ENCODE data around the gene MINDY4. TPM values are rescaled to one million over a fixed set of nuclear protein-coding genes. Genes with fewer than 3 reads are reported as not detected.
"Not testable (repeated sequence)": the region's sequence is repeated elsewhere in the genome, so short reads cannot be mapped to it uniquely, and the experiment has no call there.

The MINDY4 gene
- total RNA-seq, 1 experiment from 2014 or later, result 1.8 TPM

DNA sequence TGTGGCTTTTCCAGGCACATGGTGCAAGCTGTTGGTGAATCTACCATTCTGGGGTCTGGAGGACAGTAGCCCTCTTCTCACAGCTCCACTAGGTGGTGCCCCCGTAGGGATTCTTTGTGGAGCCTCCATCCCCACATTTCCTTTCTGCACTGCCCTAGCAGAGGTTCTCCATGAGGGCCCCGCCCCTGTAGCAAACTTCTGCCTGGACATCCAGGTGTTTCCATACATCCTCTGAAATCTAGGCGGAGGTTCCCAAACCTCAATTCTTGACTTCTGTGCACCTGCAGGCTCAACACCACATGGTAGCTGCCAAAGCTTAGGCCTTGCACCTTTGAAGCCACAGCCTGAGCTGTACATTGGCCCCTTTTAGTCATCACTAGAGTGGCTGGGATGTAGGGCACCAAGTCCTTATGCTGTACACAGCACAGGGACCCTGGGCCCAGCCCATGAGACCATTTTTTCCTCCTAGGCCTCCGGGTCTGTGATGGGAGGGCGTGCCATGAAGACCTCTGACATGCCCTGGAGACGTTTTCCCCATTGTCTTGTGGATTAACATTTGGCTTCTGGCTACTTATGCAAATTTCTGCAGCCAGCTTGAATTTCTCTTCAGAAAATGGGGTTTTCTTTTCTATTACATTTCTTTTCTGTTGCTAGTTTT, 62.9 kb downstream of the MINDY4 start:
- H3K27me3 Mint-ChIP-seq (ENCODE audit: low read depth); ATAC-seq; H3K4me3 Mint-ChIP-seq; POLR2A ChIA-PET; DNase-seq (ENCODE audit: low spot score); H3K27ac Mint-ChIP-seq; H3K4me1 Mint-ChIP-seq: not testable (repeated sequence)
- Mint-ChIP-seq H3K9me3 (peaks cover 68% of the 10 kb centered on the region), H3K36me3 (peaks cover 48% of the 10 kb centered on the region)
- CTCF ChIA-PET, result interaction anchor here (0.8 kb wide), 1 partner anchor 150 kb away, joined by 3 read pairs; no protein-coding TSS in a partner anchor

DNA sequence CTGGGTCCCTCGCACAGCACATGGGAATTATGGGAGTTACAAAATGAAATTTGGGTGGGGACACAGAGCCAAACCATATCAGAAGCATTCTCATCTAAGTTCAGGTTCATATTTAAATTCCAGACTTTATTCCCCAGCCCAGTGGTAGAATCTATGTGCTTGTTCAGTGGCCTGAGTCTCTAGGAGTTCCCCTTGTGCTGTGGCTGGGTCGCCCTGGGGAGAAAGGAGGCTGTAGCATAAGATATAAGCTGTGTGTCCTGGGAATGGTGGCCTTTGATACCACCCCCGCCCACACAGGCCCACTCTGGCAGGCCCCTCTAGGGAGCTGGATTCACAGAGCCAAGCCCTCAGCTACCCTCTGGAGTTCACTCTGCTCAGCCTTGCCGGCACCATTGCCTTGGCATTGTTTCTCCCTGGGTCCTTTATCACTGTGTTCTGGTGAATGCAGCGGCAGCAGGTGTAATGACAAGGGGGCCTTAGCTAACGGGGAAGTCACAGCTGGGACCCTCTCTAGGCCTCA, 64.2 kb downstream of the MINDY4 start:
- peaks cover 45% of the 10 kb centered on the region for H3K36me3 Mint-ChIP-seq
- H3K9me3 Mint-ChIP-seq, result peaks cover 59% of the 10 kb centered on the region
- DNase-seq (ENCODE audit: low spot score) (no peak), ATAC-seq (no peak)
- H3K4me1 Mint-ChIP-seq, result no peaks in the 10 kb centered on the region
- no peak overlapping the region for H3K4me3 Mint-ChIP-seq
- H3K27ac Mint-ChIP-seq, result no peak overlapping the region
- TF ChIP-seq GTF2I (CRISPR knock-in tag; conservative IDR thresholded peaks at IDR 0.05), result no peak
- POLR2A ChIA-PET, result no interaction called here
- CTCF ChIA-PET, result interaction anchor here (0.6 to 1.2 kb wide), 2 partner anchors 73 to 1954 kb away, joined by 3 read pairs; no protein-coding TSS in a partner anchor
- peaks cover 9% of the 10 kb centered on the region; the same call in 1 of the 2 replicates for H3K27me3 Mint-ChIP-seq (ENCODE audit: low read depth)

DNA sequence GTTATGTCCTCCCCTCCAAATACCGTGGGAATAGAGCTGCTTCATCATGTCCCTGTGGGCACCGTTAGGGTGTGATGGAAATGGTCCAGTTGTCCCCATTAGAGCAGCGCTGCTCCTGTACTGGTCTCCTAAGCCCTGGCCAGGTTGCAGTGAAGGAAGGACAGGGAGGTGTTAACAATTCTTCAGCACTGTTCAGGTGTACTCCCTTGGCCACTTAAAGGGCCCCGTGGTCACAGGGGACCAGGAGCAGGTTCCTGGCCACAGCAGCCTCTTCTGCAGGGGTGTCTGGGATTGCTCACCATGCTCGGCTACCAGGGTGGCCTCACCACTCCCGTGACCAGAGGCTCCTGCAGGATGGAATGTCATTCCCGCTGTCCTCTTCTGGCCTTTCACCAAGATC, 65.8 kb downstream of the MINDY4 start:
- ATAC-seq (no peak), DNase-seq (ENCODE audit: low spot score) (no peak)
- H3K27me3 Mint-ChIP-seq (ENCODE audit: low read depth), result peaks cover 9% of the 10 kb centered on the region; the same call in 1 of the 2 replicates
- ChIA-PET CTCF (interaction anchor here (0.6 to 1.4 kb wide), 3 partner anchors 9 to 72 kb away, joined by 3 to 4 read pairs (median 3); no protein-coding TSS in a partner anchor), POLR2A (no interaction called here)
- no peak overlapping the region for H3K4me3 Mint-ChIP-seq
- peaks cover 37% of the 10 kb centered on the region for H3K36me3 Mint-ChIP-seq
- H3K4me1 Mint-ChIP-seq, result no peaks in the 10 kb centered on the region
- TF ChIP-seq, protein P1, sequence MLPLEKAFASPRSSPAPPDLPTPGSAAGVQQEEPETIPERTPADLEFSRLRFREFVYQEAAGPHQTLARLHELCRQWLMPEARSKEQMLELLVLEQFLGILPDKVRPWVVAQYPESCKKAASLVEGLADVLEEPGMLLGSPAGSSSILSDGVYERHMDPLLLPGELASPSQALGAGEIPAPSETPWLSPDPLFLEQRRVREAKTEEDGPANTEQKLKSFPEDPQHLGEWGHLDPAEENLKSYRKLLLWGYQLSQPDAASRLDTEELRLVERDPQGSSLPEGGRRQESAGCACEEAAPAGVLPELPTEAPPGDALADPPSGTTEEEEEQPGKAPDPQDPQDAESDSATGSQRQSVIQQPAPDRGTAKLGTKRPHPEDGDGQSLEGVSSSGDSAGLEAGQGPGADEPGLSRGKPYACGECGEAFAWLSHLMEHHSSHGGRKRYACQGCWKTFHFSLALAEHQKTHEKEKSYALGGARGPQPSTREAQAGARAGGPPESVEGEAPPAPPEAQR (CRISPR knock-in tag; IDR thresholded peaks at IDR 0.05), result no peak
- TF ChIP-seq ZNF396 (CRISPR knock-in tag; IDR thresholded peaks at IDR 0.05; ENCODE audit: borderline replicate concordance) (no peak), MXD4 (CRISPR knock-in tag; IDR thresholded peaks at IDR 0.05; ENCODE audit: borderline replicate concordance) (no peak), NR3C1 (CRISPR knock-in tag; conservative IDR thresholded peaks at IDR 0.05; ENCODE audit: low read depth) (no peak), CREB1 (CRISPR knock-in tag; IDR thresholded peaks at IDR 0.05) (no peak), GRHL2 (CRISPR knock-in tag; IDR thresholded peaks at IDR 0.05; ENCODE audit: insufficient replicate concordance, severe bottlenecking) (no peak)
- TF ChIP-seq, protein P2, sequence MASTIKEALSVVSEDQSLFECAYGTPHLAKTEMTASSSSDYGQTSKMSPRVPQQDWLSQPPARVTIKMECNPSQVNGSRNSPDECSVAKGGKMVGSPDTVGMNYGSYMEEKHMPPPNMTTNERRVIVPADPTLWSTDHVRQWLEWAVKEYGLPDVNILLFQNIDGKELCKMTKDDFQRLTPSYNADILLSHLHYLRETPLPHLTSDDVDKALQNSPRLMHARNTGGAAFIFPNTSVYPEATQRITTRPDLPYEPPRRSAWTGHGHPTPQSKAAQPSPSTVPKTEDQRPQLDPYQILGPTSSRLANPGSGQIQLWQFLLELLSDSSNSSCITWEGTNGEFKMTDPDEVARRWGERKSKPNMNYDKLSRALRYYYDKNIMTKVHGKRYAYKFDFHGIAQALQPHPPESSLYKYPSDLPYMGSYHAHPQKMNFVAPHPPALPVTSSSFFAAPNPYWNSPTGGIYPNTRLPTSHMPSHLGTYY (CRISPR knock-in tag; IDR thresholded peaks at IDR 0.05), result no peak
- TF ChIP-seq, protein P3, sequence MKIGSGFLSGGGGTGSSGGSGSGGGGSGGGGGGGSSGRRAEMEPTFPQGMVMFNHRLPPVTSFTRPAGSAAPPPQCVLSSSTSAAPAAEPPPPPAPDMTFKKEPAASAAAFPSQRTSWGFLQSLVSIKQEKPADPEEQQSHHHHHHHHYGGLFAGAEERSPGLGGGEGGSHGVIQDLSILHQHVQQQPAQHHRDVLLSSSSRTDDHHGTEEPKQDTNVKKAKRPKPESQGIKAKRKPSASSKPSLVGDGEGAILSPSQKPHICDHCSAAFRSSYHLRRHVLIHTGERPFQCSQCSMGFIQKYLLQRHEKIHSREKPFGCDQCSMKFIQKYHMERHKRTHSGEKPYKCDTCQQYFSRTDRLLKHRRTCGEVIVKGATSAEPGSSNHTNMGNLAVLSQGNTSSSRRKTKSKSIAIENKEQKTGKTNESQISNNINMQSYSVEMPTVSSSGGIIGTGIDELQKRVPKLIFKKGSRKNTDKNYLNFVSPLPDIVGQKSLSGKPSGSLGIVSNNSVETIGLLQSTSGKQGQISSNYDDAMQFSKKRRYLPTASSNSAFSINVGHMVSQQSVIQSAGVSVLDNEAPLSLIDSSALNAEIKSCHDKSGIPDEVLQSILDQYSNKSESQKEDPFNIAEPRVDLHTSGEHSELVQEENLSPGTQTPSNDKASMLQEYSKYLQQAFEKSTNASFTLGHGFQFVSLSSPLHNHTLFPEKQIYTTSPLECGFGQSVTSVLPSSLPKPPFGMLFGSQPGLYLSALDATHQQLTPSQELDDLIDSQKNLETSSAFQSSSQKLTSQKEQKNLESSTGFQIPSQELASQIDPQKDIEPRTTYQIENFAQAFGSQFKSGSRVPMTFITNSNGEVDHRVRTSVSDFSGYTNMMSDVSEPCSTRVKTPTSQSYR (CRISPR knock-in tag; IDR thresholded peaks at IDR 0.05), result no peak
- no peak overlapping the region for H3K27ac Mint-ChIP-seq
- peaks cover 45% of the 10 kb centered on the region for H3K9me3 Mint-ChIP-seq

DNA sequence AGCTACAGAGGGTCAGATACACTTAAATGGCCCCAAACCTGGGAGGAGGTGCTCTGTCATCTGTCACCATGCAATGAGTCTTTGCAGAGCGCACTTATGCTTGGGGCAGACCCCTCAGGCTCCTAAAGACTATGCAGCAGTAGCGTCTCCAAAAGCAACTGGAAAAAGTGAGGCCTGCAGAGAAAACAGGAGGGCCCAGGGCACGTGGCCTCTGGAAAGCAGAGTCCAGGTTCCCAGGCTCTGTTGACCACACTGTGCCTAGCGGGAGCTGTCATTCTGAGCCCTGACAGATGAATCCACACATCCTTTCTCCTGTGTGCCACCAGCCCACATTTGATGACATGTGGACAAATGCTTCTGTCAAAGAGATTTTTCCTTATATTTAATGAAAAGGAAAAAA, 66.4 kb downstream of the MINDY4 start:
- CTCF ChIA-PET, result interaction anchor here (1.4 kb wide), 1 partner anchor 71 kb away, joined by 3 read pairs; no protein-coding TSS in a partner anchor
- no peaks in the 10 kb centered on the region for H3K4me1 Mint-ChIP-seq
- DNase-seq (ENCODE audit: low spot score), result no peak
- H3K36me3 Mint-ChIP-seq, result peaks cover 32% of the 10 kb centered on the region
- peaks cover 39% of the 10 kb centered on the region for H3K9me3 Mint-ChIP-seq
- H3K4me3 Mint-ChIP-seq, result no peak overlapping the region
- peaks cover 9% of the 10 kb centered on the region; the same call in 1 of the 2 replicates for H3K27me3 Mint-ChIP-seq (ENCODE audit: low read depth)
- no peak for ATAC-seq
- POLR2A ChIA-PET, result no interaction called here
- no peak overlapping the region for H3K27ac Mint-ChIP-seq
- TF ChIP-seq, protein P4, sequence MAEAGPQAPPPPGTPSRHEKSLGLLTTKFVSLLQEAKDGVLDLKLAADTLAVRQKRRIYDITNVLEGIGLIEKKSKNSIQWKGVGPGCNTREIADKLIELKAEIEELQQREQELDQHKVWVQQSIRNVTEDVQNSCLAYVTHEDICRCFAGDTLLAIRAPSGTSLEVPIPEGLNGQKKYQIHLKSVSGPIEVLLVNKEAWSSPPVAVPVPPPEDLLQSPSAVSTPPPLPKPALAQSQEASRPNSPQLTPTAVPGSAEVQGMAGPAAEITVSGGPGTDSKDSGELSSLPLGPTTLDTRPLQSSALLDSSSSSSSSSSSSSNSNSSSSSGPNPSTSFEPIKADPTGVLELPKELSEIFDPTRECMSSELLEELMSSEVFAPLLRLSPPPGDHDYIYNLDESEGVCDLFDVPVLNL (CRISPR knock-in tag; IDR thresholded peaks at IDR 0.05; ENCODE audit: borderline replicate concordance, low read depth), result no peak
- TF ChIP-seq, protein P5, sequence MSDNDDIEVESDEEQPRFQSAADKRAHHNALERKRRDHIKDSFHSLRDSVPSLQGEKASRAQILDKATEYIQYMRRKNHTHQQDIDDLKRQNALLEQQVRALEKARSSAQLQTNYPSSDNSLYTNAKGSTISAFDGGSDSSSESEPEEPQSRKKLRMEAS (CRISPR knock-in tag; IDR thresholded peaks at IDR 0.05), result no peak
- TF ChIP-seq TEAD1 (CRISPR knock-in tag; IDR thresholded peaks at IDR 0.05) (no peak), JAZF1 (CRISPR knock-in tag; IDR thresholded peaks at IDR 0.05) (no peak), OVOL2 (CRISPR knock-in tag; IDR thresholded peaks at IDR 0.05; ENCODE audit: borderline replicate concordance) (no peak), ZNF317 (CRISPR knock-in tag; IDR thresholded peaks at IDR 0.05; ENCODE audit: borderline replicate concordance, low read depth) (no peak)
- TF ChIP-seq, protein P6, sequence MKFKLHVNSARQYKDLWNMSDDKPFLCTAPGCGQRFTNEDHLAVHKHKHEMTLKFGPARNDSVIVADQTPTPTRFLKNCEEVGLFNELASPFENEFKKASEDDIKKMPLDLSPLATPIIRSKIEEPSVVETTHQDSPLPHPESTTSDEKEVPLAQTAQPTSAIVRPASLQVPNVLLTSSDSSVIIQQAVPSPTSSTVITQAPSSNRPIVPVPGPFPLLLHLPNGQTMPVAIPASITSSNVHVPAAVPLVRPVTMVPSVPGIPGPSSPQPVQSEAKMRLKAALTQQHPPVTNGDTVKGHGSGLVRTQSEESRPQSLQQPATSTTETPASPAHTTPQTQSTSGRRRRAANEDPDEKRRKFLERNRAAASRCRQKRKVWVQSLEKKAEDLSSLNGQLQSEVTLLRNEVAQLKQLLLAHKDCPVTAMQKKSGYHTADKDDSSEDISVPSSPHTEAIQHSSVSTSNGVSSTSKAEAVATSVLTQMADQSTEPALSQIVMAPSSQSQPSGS (CRISPR knock-in tag; IDR thresholded peaks at IDR 0.05; ENCODE audit: borderline replicate concordance, low read depth), result no peak
- TF ChIP-seq, protein P7, sequence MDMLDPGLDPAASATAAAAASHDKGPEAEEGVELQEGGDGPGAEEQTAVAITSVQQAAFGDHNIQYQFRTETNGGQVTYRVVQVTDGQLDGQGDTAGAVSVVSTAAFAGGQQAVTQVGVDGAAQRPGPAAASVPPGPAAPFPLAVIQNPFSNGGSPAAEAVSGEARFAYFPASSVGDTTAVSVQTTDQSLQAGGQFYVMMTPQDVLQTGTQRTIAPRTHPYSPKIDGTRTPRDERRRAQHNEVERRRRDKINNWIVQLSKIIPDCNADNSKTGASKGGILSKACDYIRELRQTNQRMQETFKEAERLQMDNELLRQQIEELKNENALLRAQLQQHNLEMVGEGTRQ (CRISPR knock-in tag; IDR thresholded peaks at IDR 0.05), result no peak

All from WTC11 (cell line).